Fibroblast of peridontal ligament (primary cell): ENCODE measurements around the gene ENG.

Experiments
- DNase-seq: peaks from one replicate; pipeline ENCODE4 v3.0.0-alpha.2; 2010; ENCODE audit errors: extremely low read depth

ENG gene

DNA sequence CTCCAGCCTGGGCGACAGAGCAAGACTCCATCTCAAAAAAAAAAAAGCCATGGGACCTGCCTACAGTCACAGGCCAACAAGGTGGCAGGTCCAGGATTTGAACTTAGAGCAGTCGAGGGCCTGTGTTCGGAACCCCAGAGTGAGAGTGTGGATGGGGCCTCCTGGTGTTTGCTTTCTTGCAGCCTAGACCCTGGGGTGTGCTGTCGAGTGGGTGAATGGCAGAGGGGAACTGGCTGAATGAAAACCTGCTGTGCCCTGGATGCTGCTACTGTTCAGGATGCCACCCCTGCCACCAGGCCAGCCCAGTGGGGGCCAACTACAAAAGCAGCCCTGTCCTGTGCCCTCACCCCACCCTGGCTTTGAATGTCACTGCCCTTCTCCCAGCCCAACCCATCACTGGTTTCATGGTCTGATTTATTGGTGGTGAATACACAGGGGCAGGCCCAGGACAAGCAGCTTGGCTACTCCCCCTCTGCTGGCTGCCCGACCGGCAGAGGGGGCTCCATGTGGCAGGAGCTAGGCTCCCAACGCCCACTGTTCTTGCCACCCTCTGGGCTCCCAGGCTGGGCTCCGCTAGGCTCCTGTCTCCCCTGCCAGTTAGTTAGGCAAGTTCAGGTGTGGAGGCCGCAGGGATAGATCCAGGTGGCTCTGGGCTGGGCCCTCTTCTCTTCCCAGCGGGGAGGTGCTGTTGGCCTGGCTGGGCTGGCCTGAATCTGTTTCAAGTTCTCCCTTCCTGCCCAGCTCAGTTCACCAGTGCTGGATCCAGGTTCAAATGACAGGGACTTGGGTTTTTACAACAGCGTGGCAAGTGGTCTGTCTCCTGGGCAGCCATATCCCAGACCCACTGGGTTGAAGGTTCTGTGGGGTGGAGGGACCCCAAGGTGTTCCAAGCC is 39.6 kb downstream of the ENG start:
- no peak for DNase-seq

GRCh38 chr9:127813686-127814226 is 40.7 kb downstream of the ENG start:
- no peak for DNase-seq

- no peak for DNase-seq
Measured at GRCh38 chr9:127812936-127813675, 41.4 kb downstream of the ENG start.

- no peak for DNase-seq
Measured at GRCh38 chr9:127812011-127812410, 42.4 kb downstream of the ENG start.

GRCh38 chr9:127810378-127811187 is 43.9 kb downstream of the ENG start:
- no peak for DNase-seq

DNA sequence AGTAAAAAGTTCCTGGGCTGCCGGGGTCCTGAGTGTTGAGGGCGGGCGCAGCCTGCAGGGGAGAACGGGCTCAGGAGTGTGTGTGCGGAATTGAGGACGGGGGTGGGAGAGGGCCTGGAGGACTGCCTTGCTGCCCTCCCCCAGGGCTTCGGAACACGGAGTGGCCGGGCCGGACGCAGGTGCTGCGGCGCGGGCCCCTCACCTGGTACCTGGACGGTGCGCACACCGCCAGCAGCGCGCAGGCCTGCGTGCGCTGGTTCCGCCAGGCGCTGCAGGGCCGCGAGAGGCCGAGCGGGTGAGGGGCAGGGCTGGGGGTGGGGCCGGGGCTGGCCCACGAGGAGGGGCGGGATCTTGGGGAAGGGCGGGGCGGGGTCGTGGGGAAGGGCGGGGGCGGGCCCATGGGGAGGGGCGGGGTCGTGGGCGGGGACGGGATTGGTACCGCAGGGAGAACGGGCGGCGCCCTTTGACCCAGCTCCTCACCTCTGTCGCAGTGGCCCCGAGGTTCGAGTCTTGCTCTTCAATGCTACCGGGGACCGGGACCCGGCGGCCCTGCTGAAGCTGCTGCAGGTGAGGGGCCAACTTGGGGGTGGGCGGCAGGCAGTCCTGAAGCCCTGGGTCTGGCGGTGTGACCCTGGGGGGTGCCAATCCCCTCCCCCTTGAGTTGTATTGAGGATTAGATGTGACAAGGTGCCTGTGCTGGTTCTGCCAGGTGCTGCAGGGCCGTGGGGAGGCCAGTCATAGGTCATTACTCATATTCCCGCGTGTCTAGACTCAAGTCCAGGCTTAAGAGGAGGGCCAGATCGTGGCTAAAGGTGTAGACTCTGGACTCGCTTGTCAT is 44.7 kb downstream of the ENG start:
- DNase-seq = no peak

DNA sequence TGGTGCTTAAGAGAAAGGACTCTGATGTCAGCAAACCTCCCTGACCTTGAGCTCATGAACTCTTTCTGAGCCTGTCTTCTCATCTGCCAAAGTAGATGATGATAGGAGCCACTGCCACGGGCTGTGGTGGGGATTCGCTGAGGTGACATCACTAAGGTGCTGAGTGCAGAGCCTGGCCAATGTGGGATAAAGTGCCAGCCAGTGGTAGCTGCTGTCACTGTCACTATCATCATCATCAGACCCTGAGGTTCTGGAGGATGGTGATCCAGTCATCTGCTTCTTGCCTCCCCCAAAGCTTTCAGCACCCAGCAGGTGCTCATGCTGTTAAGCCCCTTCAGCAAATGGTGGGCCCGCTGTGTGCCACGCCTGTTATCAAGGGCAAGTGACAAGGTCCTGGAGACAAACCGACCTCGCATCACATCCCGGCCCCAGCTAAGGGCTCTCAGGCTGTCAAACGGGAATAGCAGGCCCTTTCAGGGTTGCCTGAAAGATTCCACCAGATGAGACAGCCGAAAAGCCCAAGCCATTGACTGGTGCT is 45.4 kb downstream of the ENG start:
- DNase-seq = no peak

GRCh38 chr9:127808347-127809001 is 46.0 kb downstream of the ENG start:
- no peak for DNase-seq

- no peak for DNase-seq
Measured at GRCh38 chr9:127806871-127807270, 47.6 kb downstream of the ENG start.

GRCh38 chr9:127805620-127806019 is 48.8 kb downstream of the ENG start:
- DNase-seq = no peak

DNA sequence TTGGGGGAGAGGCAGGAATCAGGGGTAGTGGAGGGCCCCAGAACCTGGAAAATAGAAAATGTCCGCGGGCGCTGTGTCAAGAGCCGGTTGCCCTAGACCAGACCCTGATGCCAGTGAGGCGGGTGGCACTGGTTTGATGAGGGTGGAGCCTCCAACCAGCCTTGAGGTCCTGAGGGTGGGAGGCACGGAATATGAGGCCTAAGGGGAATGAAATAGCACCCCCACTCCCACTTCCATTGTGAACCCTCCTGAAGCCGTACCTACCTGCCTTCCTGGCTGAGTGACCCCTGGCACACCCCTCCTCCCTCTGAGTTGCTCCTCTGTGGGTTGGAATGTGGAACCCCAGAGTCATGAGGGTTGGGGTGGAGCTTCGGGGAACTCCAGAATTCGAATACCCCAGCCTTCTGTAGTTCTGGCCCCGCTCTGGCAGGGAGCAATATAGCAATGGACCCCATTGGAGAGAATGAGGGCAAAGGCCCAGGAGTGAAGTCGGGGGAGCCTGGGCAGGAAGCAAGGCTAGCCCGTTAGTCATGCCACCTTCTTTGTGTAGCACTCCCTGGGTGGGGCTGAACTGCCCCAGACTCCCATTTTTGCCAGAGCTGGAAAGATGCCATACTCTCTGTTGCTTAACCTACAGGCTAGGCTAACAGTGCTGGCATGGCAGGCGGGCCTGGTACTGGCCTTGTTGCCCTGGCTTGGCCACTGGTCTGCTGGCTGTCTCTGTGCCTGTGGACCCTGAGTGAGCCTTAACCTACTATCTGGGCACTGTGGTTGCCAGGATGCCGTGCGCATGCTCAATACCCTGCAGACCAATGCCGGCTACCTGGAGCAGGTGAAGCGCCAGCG is 50.7 kb downstream of the ENG start:
- DNase-seq = peak; percentile 57

- peak; percentile 79 for DNase-seq
Measured at GRCh38 chr9:127802576-127803443, 51.6 kb downstream of the ENG start, which contains the start of gene FPGS. FPGS (plus strand) TSS chr9:127802882; CDS start chr9:127802925, 43 bp downstream.

- DNase-seq = no peak
Measured at GRCh38 chr9:127801955-127802575, 52.4 kb downstream of the ENG start.

- peak; percentile 18 for DNase-seq
Measured at GRCh38 chr9:127796852-127797370, 57.5 kb downstream of the ENG start.

GRCh38 chr9:127796225-127796813 is 58.1 kb downstream of the ENG start:
- DNase-seq = peak; percentile 16

DNA sequence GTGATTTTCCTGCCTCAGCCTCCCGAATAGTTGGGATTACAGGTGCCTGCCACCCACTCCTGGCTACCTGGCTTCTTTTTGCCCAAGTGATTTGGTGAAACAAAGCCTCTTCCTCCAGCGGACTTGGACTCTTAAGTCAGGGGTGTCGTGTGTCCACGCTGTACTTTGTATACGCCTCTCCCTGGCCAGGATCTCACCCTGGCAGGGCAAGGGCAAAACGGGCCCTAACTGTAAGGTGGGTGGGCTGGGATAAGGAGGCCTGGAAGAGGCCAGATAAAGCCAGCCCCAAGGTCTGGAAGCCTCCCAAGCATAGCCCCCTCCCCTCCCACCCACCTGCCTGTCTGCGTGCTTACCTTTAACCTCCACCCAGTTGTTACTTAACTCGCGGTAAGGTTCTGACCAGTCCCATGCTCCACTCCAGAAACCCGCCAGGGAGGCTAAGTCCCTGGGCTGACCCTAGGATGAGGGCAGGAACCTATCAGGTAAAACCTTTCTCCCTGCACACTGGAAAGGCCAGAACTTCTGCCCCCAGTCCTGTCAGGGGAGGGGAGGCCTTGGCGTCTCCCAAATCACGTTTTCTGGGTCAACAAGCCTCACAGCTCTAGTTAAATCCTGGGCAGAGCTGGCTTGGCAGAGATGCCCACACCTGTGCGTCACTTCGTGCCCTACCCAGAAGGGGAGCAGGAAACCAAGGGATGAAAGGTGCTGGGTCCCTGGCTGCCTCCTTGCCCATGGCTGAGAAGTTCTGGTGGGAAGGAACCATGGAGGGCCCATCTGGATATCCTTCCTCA is 60.3 kb downstream of the ENG start:
- DNase-seq = no peak
